Measurements from ENCODE around the gene DOK7.

The DOK7 gene

DNA sequence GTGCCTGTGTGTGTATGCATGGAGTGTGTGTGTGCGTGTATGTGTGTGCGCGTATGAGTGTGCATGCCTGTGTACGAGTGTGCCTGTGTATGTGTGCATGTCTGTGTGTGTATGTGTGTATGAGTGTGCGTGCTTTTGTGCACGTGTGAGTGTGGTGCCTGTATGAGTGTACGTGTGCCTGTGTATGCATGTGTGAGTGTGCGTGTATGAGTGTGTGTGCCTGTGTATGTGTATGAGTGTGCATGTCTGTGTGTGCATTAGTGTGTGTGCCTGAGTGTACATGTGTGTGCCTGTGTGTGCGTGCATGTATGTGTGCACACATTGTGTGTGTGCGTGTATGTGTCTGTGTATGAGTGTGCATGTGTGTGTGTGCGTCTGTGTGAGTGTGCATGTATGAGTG, 5.7 kb downstream of the DOK7 start:
- no peak for ATAC-seq
- TF ChIP-seq TOX (CRISPR knock-in tag; IDR thresholded peaks at IDR 0.05; ENCODE audit: borderline replicate concordance): no peak
- no peak for TF ChIP-seq ZNF70 (CRISPR knock-in tag; IDR thresholded peaks at IDR 0.05)
- no peak for TF ChIP-seq ZC3H10 (CRISPR knock-in tag; IDR thresholded peaks at IDR 0.05)
- TF ChIP-seq ESRRG (CRISPR knock-in tag; IDR thresholded peaks at IDR 0.05): no peak
- no peak for TF ChIP-seq TCF4 (CRISPR knock-in tag; IDR thresholded peaks at IDR 0.05; ENCODE audit: borderline replicate concordance)
- TF ChIP-seq GLIS3 (CRISPR knock-in tag; IDR thresholded peaks at IDR 0.05): no peak
- no peak for TF ChIP-seq ZNF565 (CRISPR knock-in tag; conservative IDR thresholded peaks at IDR 0.05; ENCODE audit: low read depth)
- TF ChIP-seq RARB (CRISPR knock-in tag; IDR thresholded peaks at IDR 0.05): no peak
- TF ChIP-seq, protein P1, sequence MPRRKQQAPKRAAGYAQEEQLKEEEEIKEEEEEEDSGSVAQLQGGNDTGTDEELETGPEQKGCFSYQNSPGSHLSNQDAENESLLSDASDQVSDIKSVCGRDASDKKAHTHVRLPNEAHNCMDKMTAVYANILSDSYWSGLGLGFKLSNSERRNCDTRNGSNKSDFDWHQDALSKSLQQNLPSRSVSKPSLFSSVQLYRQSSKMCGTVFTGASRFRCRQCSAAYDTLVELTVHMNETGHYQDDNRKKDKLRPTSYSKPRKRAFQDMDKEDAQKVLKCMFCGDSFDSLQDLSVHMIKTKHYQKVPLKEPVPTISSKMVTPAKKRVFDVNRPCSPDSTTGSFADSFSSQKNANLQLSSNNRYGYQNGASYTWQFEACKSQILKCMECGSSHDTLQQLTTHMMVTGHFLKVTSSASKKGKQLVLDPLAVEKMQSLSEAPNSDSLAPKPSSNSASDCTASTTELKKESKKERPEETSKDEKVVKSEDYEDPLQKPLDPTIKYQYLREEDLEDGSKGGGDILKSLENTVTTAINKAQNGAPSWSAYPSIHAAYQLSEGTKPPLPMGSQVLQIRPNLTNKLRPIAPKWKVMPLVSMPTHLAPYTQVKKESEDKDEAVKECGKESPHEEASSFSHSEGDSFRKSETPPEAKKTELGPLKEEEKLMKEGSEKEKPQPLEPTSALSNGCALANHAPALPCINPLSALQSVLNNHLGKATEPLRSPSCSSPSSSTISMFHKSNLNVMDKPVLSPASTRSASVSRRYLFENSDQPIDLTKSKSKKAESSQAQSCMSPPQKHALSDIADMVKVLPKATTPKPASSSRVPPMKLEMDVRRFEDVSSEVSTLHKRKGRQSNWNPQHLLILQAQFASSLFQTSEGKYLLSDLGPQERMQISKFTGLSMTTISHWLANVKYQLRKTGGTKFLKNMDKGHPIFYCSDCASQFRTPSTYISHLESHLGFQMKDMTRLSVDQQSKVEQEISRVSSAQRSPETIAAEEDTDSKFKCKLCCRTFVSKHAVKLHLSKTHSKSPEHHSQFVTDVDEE (CRISPR knock-in tag; IDR thresholded peaks at IDR 0.05): no peak
- no peak for TF ChIP-seq SNAI2 (CRISPR knock-in tag; IDR thresholded peaks at IDR 0.05)
- TF ChIP-seq, protein P2, sequence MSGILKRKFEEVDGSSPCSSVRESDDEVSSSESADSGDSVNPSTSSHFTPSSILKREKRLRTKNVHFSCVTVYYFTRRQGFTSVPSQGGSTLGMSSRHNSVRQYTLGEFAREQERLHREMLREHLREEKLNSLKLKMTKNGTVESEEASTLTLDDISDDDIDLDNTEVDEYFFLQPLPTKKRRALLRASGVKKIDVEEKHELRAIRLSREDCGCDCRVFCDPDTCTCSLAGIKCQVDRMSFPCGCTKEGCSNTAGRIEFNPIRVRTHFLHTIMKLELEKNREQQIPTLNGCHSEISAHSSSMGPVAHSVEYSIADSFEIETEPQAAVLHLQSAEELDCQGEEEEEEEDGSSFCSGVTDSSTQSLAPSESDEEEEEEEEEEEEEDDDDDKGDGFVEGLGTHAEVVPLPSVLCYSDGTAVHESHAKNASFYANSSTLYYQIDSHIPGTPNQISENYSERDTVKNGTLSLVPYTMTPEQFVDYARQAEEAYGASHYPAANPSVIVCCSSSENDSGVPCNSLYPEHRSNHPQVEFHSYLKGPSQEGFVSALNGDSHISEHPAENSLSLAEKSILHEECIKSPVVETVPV (CRISPR knock-in tag; IDR thresholded peaks at IDR 0.05): no peak
- TF ChIP-seq, protein P3, sequence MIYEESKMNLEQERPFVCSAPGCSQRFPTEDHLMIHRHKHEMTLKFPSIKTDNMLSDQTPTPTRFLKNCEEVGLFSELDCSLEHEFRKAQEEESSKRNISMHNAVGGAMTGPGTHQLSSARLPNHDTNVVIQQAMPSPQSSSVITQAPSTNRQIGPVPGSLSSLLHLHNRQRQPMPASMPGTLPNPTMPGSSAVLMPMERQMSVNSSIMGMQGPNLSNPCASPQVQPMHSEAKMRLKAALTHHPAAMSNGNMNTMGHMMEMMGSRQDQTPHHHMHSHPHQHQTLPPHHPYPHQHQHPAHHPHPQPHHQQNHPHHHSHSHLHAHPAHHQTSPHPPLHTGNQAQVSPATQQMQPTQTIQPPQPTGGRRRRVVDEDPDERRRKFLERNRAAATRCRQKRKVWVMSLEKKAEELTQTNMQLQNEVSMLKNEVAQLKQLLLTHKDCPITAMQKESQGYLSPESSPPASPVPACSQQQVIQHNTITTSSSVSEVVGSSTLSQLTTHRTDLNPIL (CRISPR knock-in tag; IDR thresholded peaks at IDR 0.05; ENCODE audit: low read depth): no peak
- TF ChIP-seq, protein P4, sequence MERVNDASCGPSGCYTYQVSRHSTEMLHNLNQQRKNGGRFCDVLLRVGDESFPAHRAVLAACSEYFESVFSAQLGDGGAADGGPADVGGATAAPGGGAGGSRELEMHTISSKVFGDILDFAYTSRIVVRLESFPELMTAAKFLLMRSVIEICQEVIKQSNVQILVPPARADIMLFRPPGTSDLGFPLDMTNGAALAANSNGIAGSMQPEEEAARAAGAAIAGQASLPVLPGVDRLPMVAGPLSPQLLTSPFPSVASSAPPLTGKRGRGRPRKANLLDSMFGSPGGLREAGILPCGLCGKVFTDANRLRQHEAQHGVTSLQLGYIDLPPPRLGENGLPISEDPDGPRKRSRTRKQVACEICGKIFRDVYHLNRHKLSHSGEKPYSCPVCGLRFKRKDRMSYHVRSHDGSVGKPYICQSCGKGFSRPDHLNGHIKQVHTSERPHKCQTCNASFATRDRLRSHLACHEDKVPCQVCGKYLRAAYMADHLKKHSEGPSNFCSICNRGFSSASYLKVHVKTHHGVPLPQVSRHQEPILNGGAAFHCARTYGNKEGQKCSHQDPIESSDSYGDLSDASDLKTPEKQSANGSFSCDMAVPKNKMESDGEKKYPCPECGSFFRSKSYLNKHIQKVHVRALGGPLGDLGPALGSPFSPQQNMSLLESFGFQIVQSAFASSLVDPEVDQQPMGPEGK (CRISPR knock-in tag; IDR thresholded peaks at IDR 0.05; ENCODE audit: borderline replicate concordance): no peak
- no peak for TF ChIP-seq BACH2 (CRISPR knock-in tag; IDR thresholded peaks at IDR 0.05; ENCODE audit: borderline replicate concordance)
- TF ChIP-seq ISL1 (CRISPR knock-in tag; IDR thresholded peaks at IDR 0.05): no peak
- TF ChIP-seq, protein P5, sequence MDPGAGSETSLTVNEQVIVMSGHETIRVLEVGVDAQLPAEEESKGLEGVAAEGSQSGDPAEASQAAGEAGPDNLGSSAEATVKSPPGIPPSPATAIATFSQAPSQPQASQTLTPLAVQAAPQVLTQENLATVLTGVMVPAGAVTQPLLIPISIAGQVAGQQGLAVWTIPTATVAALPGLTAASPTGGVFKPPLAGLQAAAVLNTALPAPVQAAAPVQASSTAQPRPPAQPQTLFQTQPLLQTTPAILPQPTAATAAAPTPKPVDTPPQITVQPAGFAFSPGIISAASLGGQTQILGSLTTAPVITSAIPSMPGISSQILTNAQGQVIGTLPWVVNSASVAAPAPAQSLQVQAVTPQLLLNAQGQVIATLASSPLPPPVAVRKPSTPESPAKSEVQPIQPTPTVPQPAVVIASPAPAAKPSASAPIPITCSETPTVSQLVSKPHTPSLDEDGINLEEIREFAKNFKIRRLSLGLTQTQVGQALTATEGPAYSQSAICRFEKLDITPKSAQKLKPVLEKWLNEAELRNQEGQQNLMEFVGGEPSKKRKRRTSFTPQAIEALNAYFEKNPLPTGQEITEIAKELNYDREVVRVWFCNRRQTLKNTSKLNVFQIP (CRISPR knock-in tag; IDR thresholded peaks at IDR 0.05; ENCODE audit: borderline replicate concordance, low read depth): no peak
- TF ChIP-seq ZNF8 (CRISPR knock-in tag; IDR thresholded peaks at IDR 0.05): no peak
- TF ChIP-seq PPARA (CRISPR knock-in tag; IDR thresholded peaks at IDR 0.05; ENCODE audit: borderline replicate concordance): no peak
- TF ChIP-seq ZFP30 (CRISPR knock-in tag; IDR thresholded peaks at IDR 0.05): no peak
- no peak for TF ChIP-seq ARNTL (CRISPR knock-in tag; IDR thresholded peaks at IDR 0.05; ENCODE audit: borderline replicate concordance, low read depth)

DNA sequence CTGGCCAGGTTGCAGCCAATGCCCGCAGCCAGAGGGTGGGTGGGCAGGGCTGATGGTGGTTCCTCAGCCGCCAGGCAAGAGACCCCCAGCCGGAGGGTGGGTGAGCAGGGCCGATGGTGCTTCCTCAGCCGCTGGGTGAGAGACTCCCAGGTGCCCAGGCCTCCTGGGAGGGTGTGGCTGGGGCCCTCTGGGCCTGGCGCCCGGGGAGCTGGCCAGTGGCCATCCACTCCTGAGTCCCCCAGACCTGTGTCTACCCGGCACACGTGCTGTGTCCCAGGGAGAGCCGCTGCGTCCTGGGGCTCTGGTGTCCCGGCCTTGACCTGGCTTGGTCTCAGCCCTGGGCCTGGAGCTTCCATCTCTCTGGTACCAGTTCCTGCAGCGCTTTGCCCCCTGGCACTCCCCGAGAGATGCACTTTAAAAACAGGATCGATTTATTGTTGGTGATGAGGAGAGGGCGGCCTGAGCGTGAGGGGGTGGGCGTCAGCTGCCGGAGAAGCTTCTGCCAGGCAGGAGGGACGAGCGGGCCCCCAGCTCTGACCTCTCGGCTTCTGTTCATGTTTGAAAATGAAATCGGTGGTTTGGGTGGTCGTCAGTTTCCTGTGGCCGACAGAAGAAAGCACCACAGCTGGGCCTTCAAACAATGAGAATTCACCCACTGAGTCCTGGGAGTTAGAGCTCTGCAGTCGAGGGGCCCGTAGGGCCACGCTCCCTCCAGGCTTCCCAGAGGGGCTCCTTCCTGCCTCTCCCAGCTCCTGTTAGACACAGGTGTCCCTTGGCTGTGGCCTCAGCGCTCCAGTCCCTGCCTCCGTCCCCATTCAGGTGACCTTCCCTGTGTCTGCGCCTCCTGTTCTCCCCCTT, 6.5 kb downstream of the DOK7 start:
- ATAC-seq: no peak
- no peak for TF ChIP-seq ZFP3 (CRISPR knock-in tag; IDR thresholded peaks at IDR 0.05)
- TF ChIP-seq TCF4 (CRISPR knock-in tag; IDR thresholded peaks at IDR 0.05; ENCODE audit: borderline replicate concordance): no peak
- no peak for TF ChIP-seq BACH2 (CRISPR knock-in tag; IDR thresholded peaks at IDR 0.05; ENCODE audit: borderline replicate concordance)
- TF ChIP-seq, protein P5 (CRISPR knock-in tag; IDR thresholded peaks at IDR 0.05; ENCODE audit: borderline replicate concordance, low read depth): no peak
- TF ChIP-seq OSR1 (CRISPR knock-in tag; IDR thresholded peaks at IDR 0.05): no peak
- TF ChIP-seq ZC3H10 (CRISPR knock-in tag; IDR thresholded peaks at IDR 0.05): no peak
- TF ChIP-seq, protein P2 (CRISPR knock-in tag; IDR thresholded peaks at IDR 0.05): no peak
- no peak for TF ChIP-seq ZNF70 (CRISPR knock-in tag; IDR thresholded peaks at IDR 0.05)
- no peak for TF ChIP-seq ZNF565 (CRISPR knock-in tag; conservative IDR thresholded peaks at IDR 0.05; ENCODE audit: low read depth)
- no peak for TF ChIP-seq PPARA (CRISPR knock-in tag; IDR thresholded peaks at IDR 0.05; ENCODE audit: borderline replicate concordance)
- no peak for TF ChIP-seq SNAI2 (CRISPR knock-in tag; IDR thresholded peaks at IDR 0.05)
- TF ChIP-seq, protein P1 (CRISPR knock-in tag; IDR thresholded peaks at IDR 0.05): no peak
- no peak for TF ChIP-seq RARB (CRISPR knock-in tag; IDR thresholded peaks at IDR 0.05)
